T-helper 22 cell (primary cell): Measurements from ENCODE around the gene PPP5C.
"Not testable (repeated sequence)": the region's sequence is repeated elsewhere in the genome, so short reads cannot be mapped to it uniquely, and the experiment has no call there.

Source experiments
- DNase-seq: peaks from one replicate; pipeline ENCODE4 v3.0.0-alpha.2; 2020; ENCODE audit warnings: low read depth

Gene PPP5C

GRCh38 chr19:46408664-46409039 lies 61.8 kb downstream of the PPP5C start:
- DNase-seq: no peak

- no peak for DNase-seq
These were observed 62.3 kb downstream of the PPP5C start for GRCh38 chr19:46409191-46409590.

- DNase-seq: no peak
These were observed 63.6 kb downstream of the PPP5C start for GRCh38 chr19:46410205-46411087.

GRCh38 chr19:46411088-46411924 lies 64.4 kb downstream of the PPP5C start:
- no peak for DNase-seq

- no peak for DNase-seq
These were observed 65.2 kb downstream of the PPP5C start for GRCh38 chr19:46411925-46412649.

- no peak for DNase-seq
These were observed 65.9 kb downstream of the PPP5C start for GRCh38 chr19:46412650-46413261.

GRCh38 chr19:46413262-46414031 lies 66.6 kb downstream of the PPP5C start, which contains the start of gene CCDC8:
Gene CCDC8, minus strand, starts transcription at chr19:46413564. Its CDS starts 754 bp downstream, at chr19:46412810.
- DNase-seq: no peak

GRCh38 chr19:46414899-46415298 lies 68.0 kb downstream of the PPP5C start:
- DNase-seq: not testable (repeated sequence)

GRCh38 chr19:46415804-46416709 lies 69.2 kb downstream of the PPP5C start:
- not testable (repeated sequence) for DNase-seq

- no peak for DNase-seq
These were observed 73.2 kb downstream of the PPP5C start for GRCh38 chr19:46420056-46420455.

- DNase-seq: no peak
These were observed 75.5 kb downstream of the PPP5C start for GRCh38 chr19:46422344-46422743.

GRCh38 chr19:46423188-46423587 lies 76.3 kb downstream of the PPP5C start:
- DNase-seq: no peak

- no peak for DNase-seq
These were observed 79.2 kb downstream of the PPP5C start for GRCh38 chr19:46426035-46426505.

- DNase-seq: no peak
These were observed 79.7 kb downstream of the PPP5C start for GRCh38 chr19:46426506-46427162.

GRCh38 chr19:46427518-46428045 lies 80.7 kb downstream of the PPP5C start:
- DNase-seq: no peak

GRCh38 chr19:46428239-46429135 lies 81.6 kb downstream of the PPP5C start, which contains the start of gene PNMA8C:
Gene PNMA8C, minus strand, starts transcription at chr19:46428936. Its CDS starts 577 bp downstream, at chr19:46428359.
- peak; percentile 2 for DNase-seq

GRCh38 chr19:46429999-46430398 lies 83.1 kb downstream of the PPP5C start:
- DNase-seq: no peak

GRCh38 chr19:46431824-46432223 lies 84.9 kb downstream of the PPP5C start:
- DNase-seq: no peak
